Astrocyte of the cerebellum (primary cell): ENCODE results near the gene ITGA8.
"Not testable (repeated sequence)": the region's sequence is repeated elsewhere in the genome, so short reads cannot be mapped to it uniquely, and the experiment has no call there.

Experiments used
- DNase-seq: peaks from one replicate; pipeline ENCODE4 v3.0.0-alpha.2; 2011; ENCODE audit warnings: low read depth
- H3K4me3 ChIP-seq: 2 replicates; pipeline ENCODE4 v1.5.1; 2011; ENCODE audit warnings: mild to moderate bottlenecking, low read depth, low read length, moderate library complexity
- in situ Hi-C: cut with HindIII; loops from 2 replicates; pipeline ENCODE4 v1.10.0; 2017; ENCODE audit warnings: low sequenced_read_pairs
- TF ChIP-seq, protein P1 (sequence below): IDR thresholded peaks from 2 replicates; pipeline ENCODE4 v1.5.1; 2012; ENCODE audit warnings: low read length, low read depth, moderate library complexity, mild to moderate bottlenecking; ENCODE audit errors: missing control alignments

Gene ITGA8

DNA sequence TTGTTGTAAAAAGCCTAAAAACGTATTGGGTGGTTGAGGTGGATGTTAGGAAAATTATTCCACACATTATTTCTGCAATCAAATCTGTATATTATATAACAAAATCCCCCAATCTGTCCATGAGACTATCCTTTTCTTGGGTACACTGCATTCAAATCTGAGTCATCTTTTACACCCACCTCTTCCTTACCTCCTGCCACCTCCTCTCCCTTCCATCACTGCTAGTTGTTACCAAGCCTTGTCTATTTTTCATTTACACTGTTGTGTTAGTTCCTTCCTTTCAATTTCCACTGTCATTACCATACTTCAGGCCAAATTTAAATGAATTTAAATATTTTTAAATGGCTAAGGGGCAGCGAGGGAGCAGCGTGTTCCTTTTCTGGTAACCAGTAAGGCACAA is 83.3 kb downstream of the ITGA8 start:
- in situ Hi-C loops = no loop called here
- TF ChIP-seq, protein P1, sequence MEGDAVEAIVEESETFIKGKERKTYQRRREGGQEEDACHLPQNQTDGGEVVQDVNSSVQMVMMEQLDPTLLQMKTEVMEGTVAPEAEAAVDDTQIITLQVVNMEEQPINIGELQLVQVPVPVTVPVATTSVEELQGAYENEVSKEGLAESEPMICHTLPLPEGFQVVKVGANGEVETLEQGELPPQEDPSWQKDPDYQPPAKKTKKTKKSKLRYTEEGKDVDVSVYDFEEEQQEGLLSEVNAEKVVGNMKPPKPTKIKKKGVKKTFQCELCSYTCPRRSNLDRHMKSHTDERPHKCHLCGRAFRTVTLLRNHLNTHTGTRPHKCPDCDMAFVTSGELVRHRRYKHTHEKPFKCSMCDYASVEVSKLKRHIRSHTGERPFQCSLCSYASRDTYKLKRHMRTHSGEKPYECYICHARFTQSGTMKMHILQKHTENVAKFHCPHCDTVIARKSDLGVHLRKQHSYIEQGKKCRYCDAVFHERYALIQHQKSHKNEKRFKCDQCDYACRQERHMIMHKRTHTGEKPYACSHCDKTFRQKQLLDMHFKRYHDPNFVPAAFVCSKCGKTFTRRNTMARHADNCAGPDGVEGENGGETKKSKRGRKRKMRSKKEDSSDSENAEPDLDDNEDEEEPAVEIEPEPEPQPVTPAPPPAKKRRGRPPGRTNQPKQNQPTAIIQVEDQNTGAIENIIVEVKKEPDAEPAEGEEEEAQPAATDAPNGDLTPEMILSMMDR = no peak
- DNase-seq = no peak
- H3K4me3 ChIP-seq = no peak overlapping the region

DNA sequence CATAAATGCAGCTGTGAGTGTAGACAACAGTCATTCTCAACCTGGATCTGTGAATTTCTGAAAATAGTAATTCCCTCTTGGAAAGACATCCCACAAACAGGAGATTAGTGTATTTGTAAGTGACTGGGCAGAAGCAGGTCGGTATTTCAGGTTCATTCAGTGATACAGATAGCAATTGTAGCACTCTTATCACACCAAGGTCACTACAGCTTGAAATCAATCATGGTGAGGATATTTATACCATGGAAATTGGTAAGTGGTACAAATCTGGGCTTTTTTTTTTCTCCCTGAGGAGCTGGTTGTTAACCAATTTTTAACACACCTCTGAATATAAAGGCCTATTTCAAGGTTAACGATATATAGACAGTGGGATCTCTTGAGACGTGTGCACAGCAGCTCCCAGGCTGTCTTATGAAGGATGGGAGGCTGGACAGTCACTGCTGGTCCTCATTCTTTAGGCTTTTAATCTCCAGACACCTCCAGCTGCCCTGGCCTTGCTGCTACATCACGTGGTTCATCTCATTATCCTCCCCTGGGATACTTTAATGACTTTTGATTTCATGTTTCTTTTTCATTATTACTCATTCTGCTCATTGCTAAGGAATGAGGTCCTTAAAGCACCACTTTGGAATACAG is 87.1 kb downstream of the ITGA8 start:
- DNase-seq = no peak
- in situ Hi-C loops = no loop called here
- TF ChIP-seq, protein P1 = no peak
- no peak overlapping the region for H3K4me3 ChIP-seq

DNA sequence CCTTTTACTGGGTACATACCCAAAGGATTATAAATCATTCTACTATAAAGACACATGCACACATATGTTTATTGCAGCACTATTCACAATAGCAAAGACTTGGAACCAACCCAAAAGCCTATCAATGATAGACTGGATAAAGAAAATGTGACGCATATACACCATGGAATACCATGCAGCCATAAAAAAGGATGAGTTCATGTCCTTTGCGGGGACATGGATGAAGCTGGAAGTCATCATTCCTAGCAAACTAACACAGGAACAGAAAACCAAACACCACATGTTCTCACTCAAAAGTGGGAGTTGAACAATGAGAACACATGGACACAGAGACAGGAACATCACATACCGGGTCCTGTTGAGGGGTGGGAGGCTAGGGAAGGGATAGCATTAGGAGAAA is 88.5 kb downstream of the ITGA8 start:
- in situ Hi-C loops, H3K4me3 ChIP-seq, DNase-seq: not testable (repeated sequence)

DNA sequence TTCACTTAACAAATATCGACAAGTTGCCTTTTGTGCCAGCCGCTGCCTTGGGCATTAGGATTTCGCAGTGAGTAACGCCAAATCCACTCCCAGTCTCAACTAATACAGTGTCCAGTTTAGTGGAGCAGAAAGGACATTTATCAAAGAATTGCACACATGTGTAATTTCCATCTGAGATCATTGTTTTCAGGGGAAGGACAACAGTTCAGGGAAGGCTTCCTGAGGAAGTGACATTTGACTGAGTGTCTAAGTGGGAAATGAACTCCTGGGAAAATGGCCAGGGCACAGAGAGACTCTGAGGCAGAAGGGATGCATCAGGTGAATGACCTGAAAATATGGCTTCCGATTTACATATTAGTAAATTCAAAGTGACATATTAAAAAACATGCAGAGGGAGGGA is 89.4 kb downstream of the ITGA8 start:
- no peak overlapping the region for H3K4me3 ChIP-seq
- TF ChIP-seq, protein P1 = no peak
- no peak for DNase-seq
- in situ Hi-C loops = no loop called here

DNA sequence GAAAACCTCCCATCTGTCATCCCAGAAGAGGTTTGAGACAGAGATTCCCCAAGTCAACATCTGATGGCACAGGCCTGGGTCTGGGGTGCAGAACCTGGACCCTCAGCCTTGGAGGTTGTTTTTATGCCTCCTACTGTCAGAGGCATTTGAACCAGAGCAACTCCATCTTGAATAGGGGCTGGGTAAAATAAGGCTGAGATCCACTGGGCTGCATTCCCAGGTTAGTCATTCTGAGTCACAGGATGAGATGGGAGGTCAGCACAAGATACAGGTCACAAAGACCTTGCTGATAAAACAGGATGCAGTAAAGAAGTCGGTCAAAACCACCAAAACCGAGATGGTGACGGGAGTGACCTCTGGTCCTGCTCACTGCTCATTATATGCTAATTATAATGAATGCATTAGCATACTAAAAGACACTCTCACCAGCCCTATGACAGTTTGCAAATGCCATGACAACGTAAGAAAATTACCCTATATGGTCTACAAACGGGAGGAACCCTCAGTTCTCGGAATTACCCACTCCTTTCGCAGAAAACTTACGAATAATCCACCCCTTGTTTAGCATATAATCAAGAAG is 92.0 kb downstream of the ITGA8 start:
- no peak overlapping the region for H3K4me3 ChIP-seq
- in situ Hi-C loops = no loop called here
- TF ChIP-seq, protein P1 = no peak
- DNase-seq = no peak

DNA sequence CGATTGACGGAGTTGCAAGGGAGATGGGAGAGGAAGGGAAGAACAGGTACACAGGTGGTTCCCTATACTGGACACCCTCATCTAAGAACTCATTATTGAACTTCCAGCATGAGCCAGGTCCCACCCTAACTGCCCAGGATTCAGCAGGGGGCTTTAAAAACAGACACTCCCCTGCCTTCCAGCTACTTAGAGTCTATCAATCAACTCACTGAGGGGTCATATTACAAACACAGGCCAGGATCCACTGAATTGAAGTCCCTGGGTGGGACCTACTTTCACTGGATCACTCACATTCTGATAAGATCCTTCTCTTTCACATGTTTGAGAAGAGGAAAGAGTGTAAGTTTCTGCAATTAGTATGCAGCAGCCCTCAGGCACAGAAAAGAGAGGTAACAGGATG is 92.8 kb downstream of the ITGA8 start:
- in situ Hi-C loops = no loop called here
- no peak for DNase-seq
- H3K4me3 ChIP-seq = no peak overlapping the region
- TF ChIP-seq, protein P1 = no peak

DNA sequence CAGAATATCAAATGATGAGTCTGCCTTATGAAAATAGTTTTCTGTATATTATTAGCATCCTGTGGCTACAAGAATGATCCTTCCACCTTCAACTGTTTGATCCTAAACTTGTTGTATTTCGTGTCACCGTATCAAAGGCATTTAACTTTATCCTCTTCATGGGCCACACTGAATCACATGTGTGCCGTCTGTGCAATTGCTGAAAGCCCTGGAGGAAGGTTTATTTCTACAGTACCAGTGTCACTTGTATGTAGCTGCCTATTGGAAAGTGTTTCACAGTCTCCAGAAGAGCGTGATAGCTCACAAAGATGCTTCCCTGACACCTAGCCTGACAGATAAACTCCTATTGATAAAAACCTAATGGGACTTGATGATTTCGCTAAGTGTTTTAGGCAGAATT is 94.5 kb downstream of the ITGA8 start:
- DNase-seq = no peak
- no peak overlapping the region for H3K4me3 ChIP-seq
- in situ Hi-C loops = no loop called here
- TF ChIP-seq, protein P1 = no peak
